ENCODE measurements around the gene MOV10L1.

The MOV10L1 gene

GRCh38 chr22:50119768-50120251, 30.0 kb downstream of the MOV10L1 start:
- no peak for DNase-seq (ENCODE audit: low spot score)
- ChIA-PET CTCF (no interaction called here), POLR2A (ENCODE audit: low non-redundant PET) (no interaction called here)
- TF ChIP-seq CTCF (conservative IDR thresholded peaks at IDR 0.05; ENCODE audit: low read depth): no peak
- no peak overlapping the region for H3K27ac ChIP-seq

GRCh38 chr22:50121202-50121740, 31.5 kb downstream of the MOV10L1 start:
- DNase-seq (ENCODE audit: low spot score): no peak
- no peak for TF ChIP-seq CTCF (conservative IDR thresholded peaks at IDR 0.05; ENCODE audit: low read depth)
- no peak overlapping the region for H3K27ac ChIP-seq
- CTCF ChIA-PET: no interaction called here
- POLR2A ChIA-PET (ENCODE audit: low non-redundant PET): no interaction called here

GRCh38 chr22:50123119-50123518, 33.3 kb downstream of the MOV10L1 start:
- no peak for TF ChIP-seq CTCF (conservative IDR thresholded peaks at IDR 0.05; ENCODE audit: low read depth)
- no peak overlapping the region for H3K27ac ChIP-seq
- no peak for DNase-seq (ENCODE audit: low spot score)
- CTCF ChIA-PET: no interaction called here
- POLR2A ChIA-PET (ENCODE audit: low non-redundant PET): no interaction called here

GRCh38 chr22:50125029-50125428, 35.2 kb downstream of the MOV10L1 start:
- POLR2A ChIA-PET (ENCODE audit: low non-redundant PET): no interaction called here
- no peak overlapping the region for H3K27ac ChIP-seq
- no peak for DNase-seq (ENCODE audit: low spot score)
- TF ChIP-seq CTCF (conservative IDR thresholded peaks at IDR 0.05; ENCODE audit: low read depth): no peak
- CTCF ChIA-PET: no interaction called here

- TF ChIP-seq CTCF (conservative IDR thresholded peaks at IDR 0.05; ENCODE audit: low read depth): no peak
- no peak for DNase-seq (ENCODE audit: low spot score)
- no peak overlapping the region for H3K27ac ChIP-seq
- CTCF ChIA-PET: no interaction called here
- POLR2A ChIA-PET (ENCODE audit: low non-redundant PET): no interaction called here
Observed at GRCh38 chr22:50129121-50129736, 39.4 kb downstream of the MOV10L1 start.

- POLR2A ChIA-PET (ENCODE audit: low non-redundant PET): no interaction called here
- no peak for DNase-seq (ENCODE audit: low spot score)
- CTCF ChIA-PET: no interaction called here
Observed at GRCh38 chr22:50131894-50132293, 42.1 kb downstream of the MOV10L1 start.

More at GRCh38 chr22:50131894-50132293, 42.1 kb downstream of the MOV10L1 start:
- TF ChIP-seq CTCF (conservative IDR thresholded peaks at IDR 0.05; ENCODE audit: low read depth): no peak
- no peak overlapping the region for H3K27ac ChIP-seq

All from RWPE1 (cell line).